OCI-M2 (cell line): ENCODE data around the gene AGAP1.
"Not testable (repeated sequence)": the region's sequence is repeated elsewhere in the genome, so short reads cannot be mapped to it uniquely, and the experiment has no call there.

Source experiments
- DNase-seq: peaks from one replicate; lab custom pipeline; 2025; ENCODE audit not compliant: unreplicated experiment; lab: John Stamatoyannopoulos, UW

The AGAP1 gene

DNA sequence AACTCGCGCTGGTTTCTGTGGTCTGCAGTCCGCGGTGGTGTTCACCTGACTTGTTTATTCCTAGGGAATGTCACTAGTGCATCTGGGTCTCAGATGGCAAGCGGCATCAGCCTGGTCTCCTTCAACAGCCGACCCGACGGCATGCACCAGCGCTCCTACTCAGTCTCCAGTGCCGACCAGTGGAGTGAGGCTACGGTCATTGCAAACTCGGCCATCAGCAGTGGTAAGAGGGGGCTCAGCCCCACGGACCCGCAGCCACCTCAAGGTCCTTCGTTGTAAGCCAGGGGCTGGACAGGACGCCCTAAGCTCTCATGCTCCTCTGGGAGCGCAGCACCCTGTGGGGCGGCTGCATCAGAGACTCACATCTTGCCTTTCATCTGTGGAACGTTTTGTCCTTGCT is 436.9 kb downstream of the AGAP1 start:
- no peak for DNase-seq

GRCh38 chr2:235931676-235932075 is 437.8 kb downstream of the AGAP1 start:
- no peak for DNase-seq

DNA sequence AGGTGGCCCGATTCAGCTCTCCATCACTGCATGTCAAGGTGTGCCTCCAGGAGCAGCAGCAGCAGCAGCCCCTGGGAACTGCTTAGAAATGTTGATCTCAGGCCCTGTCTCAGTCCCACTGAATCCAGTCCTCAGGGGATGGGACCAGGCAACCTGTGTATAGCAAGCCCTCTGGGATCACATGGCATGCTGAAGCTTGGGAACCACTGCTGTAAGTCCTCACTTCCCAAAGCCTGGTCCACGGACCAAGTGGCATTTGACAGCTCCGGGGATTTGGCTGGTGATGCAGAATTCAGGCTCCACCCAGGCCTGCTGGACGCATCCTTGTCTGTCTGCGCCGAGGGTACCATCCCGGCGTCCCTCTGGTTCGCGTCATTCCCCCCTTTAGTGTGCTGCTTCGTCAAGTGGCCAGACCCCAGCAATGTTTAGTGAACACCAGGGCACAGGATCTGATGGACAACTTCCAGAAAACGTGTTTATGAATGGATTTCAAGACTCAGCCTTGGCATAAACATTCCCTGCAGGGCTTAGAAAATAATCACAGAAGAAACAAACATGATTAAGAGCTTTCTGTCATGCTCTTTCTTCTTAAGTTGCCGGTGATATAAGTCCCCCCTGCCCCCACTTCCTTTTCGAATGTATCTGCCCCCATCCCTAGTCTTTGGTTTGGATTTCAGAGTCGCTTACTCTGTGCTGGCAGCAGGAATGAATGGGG is 440.4 kb downstream of the AGAP1 start:
- DNase-seq: no peak

- no peak for DNase-seq
These were observed 441.1 kb downstream of the AGAP1 start for GRCh38 chr2:235934774-235935484.

DNA sequence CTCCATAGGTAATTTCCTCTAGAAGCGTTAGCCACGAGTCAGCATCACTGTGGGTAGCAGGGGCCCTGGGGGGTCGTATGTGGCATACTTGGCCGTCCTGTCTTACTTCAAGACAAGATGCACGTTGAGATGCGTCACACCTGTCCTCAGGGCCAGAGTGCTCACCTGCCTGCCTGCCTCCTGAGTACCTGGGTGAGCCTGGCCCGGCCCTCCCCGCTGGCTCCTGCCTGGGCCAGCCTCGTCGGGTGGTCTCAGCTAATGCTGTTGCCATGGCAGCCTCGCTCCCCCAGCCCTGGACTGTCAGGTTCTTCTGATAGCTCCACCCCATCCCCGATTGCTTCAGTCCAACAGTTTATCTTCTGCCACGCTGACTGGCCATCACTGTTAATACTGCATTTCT is 441.9 kb downstream of the AGAP1 start:
- no peak for DNase-seq

- no peak for DNase-seq
These were observed 442.6 kb downstream of the AGAP1 start for GRCh38 chr2:235936493-235936892.

DNA sequence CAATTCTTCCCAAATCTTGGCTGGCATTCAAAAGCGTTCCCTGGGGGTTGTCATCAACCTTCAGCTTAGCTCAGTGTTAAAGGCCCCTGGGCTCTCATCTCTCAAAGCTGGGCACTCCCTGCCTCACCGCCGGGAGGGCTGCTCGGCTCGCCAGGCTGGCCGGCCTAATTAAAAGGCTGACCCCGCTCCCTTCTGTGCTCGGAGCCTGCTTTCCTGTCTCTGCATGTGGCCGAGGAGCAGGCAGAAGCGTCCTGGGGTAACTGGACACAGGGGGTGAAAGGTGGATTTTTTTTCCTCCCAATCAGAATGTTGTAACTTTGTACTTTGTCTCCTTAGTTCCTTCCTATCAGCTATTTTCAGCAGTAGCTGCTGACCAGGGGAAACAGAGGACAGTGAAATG is 443.2 kb downstream of the AGAP1 start:
- no peak for DNase-seq

DNA sequence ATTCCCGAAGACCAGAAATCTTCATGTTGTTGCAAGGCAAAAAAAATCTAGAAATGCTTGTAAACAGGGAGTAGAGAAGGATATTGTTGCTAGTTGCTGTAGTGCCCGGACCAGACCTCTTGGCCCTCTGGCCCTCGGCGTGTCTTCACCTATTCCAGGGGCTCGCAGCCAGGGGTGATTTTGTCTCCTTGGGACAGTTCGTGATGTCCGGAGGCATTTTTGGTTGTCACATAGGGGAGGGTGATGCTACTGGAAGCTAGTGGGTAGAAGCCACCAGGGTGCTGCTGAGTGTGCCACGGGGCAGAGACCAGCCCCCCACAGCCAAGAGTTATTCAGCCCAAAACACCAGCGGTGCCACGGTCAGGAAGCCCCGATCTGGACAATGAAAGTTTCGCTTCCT is 443.7 kb downstream of the AGAP1 start:
- DNase-seq: no peak

GRCh38 chr2:235937936-235938335 is 444.1 kb downstream of the AGAP1 start:
- DNase-seq: no peak

GRCh38 chr2:235938611-235939010 is 444.8 kb downstream of the AGAP1 start:
- DNase-seq: no peak

DNA sequence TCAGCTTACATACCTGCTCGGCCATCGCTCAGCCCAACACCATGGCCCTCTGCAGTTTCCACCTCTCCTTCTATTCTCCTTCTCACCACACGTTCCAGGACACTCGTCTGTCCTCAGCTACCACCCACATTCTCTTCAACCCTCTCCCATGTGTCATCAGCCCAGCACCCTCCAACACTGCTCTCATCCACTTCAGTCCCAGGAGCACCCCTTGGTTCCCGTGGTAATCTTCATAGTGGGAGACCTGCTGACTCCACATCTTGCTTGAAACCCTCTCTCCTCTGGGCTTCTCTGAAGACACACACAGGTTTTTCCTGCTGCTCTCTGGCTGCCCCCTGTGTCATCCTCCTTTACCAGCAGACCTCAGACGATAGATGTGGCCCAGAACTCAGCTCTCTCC is 445.6 kb downstream of the AGAP1 start:
- DNase-seq: no peak

GRCh38 chr2:235940330-235940729 is 446.5 kb downstream of the AGAP1 start:
- no peak for DNase-seq

- DNase-seq: no peak
These were observed 450.7 kb downstream of the AGAP1 start for GRCh38 chr2:235944591-235944990.

- DNase-seq: no peak
These were observed 451.8 kb downstream of the AGAP1 start for GRCh38 chr2:235945608-235946140.

GRCh38 chr2:235946590-235946989 is 452.7 kb downstream of the AGAP1 start:
- DNase-seq: no peak

DNA sequence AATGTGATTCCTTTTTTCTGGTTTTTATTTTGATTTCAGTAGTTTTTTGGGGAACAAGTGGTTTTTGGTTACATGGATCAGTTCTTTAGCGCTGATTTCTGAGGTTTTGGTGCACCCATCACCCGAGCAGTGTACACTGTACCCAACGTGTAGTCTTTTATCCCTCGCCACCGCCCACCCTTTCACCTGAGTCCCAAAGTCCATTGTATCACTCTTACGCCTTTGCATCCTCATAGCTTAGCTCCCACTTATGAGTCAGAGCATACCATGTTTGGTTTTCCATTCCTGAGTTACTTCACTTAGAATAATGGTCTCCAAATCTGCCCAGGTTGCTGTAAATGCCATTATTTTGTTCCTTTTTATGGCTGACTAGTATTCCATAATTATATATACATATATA is 453.2 kb downstream of the AGAP1 start:
- DNase-seq: not testable (repeated sequence)

- no peak for DNase-seq
These were observed 456.0 kb downstream of the AGAP1 start for GRCh38 chr2:235949567-235950472.

DNA sequence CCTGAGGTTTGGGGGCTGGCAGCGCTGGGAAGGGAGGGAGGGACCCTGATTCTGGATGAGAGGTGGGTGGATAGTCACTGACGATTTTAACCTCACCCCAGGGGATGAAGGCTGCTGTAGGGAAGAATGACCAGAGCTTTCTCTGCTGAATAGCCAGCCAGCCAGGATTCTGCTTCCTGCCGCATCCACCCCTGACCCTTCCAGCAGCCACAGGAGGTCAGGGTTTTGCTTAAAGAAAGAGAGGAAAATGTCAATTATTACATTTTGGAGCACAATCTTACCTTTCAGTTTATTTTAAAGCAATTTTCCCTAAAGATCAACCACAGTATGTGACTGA is 456.6 kb downstream of the AGAP1 start:
- no peak for DNase-seq

DNA sequence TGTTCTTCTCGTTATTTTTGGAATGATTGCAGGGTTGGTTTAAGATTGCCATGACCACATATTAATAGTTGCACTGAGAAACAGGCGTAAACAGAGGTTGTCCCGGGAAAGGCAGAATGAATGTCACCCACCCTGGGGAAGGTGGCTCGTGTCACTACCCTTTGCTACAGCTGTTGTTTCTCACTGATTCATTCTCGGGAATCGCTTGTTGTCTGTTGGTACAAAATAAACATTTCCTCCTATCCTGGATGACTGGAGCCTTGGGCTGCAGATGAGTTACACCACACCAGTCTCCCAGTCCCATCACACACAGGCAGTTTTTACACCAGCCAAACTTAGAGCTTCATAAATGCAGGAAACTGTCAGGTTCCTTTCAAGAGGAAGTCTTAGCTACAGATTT is 457.6 kb downstream of the AGAP1 start:
- no peak for DNase-seq

DNA sequence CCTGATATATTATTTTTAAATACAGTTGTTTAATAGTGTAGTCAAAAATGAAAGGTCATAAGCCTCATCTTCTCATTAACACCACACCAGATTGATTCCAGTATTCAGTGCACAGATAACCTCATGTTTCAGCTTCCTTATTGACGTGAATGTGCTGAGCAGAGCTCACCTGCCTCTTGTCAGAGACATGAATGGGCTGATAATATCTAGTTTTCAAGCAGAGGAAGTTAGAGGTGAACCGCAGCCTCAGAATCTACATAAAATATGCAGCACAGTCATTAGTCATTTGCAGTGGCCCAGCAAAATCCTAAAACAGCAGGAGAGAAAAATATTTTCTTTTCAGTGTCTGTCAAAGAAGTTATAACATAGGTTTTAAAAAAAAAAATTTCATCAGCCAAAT is 458.1 kb downstream of the AGAP1 start:
- no peak for DNase-seq

DNA sequence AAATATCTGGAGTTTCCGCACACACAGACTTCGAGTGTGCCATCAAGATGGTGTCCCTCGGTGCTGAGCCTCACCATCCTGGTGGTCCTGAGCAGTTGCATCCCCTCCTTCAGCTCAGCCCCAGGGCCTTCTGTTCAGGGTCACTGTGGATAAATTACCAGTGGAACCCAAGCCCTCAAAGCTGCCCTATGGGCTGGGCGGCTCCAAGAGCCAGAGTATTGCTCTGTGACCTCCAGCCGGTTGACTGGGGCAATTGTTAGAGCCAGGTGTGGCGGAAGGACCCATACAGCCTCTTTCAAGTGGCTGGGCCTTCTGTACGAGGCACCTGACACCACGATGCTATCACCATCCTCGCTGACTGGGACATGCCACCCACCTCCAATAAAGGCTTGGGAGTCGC is 458.9 kb downstream of the AGAP1 start:
- DNase-seq: no peak

DNA sequence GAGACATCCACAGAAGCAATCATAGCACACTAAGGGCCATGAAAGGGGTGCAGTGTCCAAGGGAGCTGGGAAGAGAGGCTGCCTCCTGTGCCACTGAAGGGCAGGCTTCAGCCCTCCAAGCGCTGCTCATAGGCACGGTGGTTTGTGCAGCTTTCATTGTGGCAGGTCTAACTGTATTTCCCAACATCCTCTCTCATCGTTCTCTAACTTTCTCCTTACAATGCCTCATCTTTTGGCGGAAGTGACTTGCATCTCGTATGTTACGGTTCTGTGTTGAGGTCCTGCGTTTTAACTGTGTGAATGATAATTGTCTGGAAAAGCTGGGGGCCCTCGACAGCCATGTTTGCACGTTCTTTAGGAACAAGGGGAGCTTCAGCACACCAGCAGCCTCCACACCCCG is 460.4 kb downstream of the AGAP1 start:
- no peak for DNase-seq
